ENCODE data around the gene SMIM32. TPM values are rescaled to one million over a fixed set of nuclear protein-coding genes. Genes with fewer than 3 reads are reported as not detected.

SMIM32 gene
- total RNA-seq, 1 donor from 2014 or later: not detected

GRCh38 chr5:136157514-136157913 is 35.4 kb downstream of the SMIM32 start:
- Mint-ChIP-seq H3K9me3 (peaks cover 3% of the 10 kb centered on the region), H3K27ac (ENCODE audit: unreplicated experiment) (no peak overlapping the region), H3K4me1 (no peaks in the 10 kb centered on the region), H3K4me3 (no peak overlapping the region), H3K36me3 (ENCODE audit: low read depth) (peaks cover 31% of the 10 kb centered on the region), H3K27me3 (ENCODE audit: low read depth) (no peaks in the 10 kb centered on the region)
- DNase-seq (ENCODE audit: low read depth, low spot score): no peak
- no peak for TF ChIP-seq CTCF (conservative IDR thresholded peaks at IDR 0.05)

- DNase-seq (ENCODE audit: low read depth, low spot score): no peak
- H3K36me3 Mint-ChIP-seq (ENCODE audit: low read depth): peaks cover 31% of the 10 kb centered on the region
- peaks cover 3% of the 10 kb centered on the region for H3K9me3 Mint-ChIP-seq
- TF ChIP-seq CTCF (conservative IDR thresholded peaks at IDR 0.05): no peak
- H3K4me1 Mint-ChIP-seq: no peaks in the 10 kb centered on the region
- H3K27ac Mint-ChIP-seq (ENCODE audit: unreplicated experiment): no peak overlapping the region
- no peaks in the 10 kb centered on the region for H3K27me3 Mint-ChIP-seq (ENCODE audit: low read depth)
- no peak overlapping the region for H3K4me3 Mint-ChIP-seq
Measured at GRCh38 chr5:136155761-136156160, 37.2 kb downstream of the SMIM32 start.

- Mint-ChIP-seq H3K27me3 (ENCODE audit: low read depth) (no peaks in the 10 kb centered on the region), H3K4me3 (no peak overlapping the region), H3K4me1 (peaks cover under 1% of the 10 kb centered on the region), H3K9me3 (peaks cover 3% of the 10 kb centered on the region), H3K27ac (ENCODE audit: unreplicated experiment) (no peak overlapping the region), H3K36me3 (ENCODE audit: low read depth) (peaks cover 31% of the 10 kb centered on the region)
- DNase-seq (ENCODE audit: low read depth, low spot score): no peak
- no peak for TF ChIP-seq CTCF (conservative IDR thresholded peaks at IDR 0.05)
Measured at GRCh38 chr5:136155078-136155477, 37.9 kb downstream of the SMIM32 start.

DNA sequence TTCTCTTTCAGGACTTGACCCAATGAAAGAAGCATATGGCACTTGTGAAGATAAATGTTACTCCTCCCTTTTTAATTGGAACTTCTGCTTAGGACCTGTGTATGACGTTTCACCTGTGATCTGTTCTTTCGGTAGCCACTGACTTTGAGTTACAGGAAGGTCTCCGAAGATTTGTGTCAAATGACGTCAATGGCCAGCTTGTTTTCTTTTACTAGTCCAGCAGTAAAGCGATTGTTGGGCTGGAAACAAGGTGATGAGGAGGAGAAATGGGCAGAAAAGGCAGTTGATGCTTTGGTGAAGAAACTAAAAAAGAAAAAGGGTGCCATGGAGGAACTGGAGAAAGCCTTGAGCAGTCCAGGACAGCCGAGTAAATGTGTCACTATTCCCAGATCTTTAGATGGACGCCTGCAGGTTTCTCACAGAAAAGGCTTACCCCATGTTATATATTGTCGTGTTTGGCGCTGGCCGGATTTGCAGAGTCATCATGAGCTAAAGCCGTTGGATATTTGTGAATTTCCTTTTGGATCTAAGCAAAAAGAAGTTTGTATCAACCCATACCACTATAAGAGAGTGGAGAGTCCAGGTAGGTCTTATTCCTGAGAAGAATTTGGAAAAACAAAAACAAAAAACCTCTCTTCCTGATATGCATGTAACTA is 39.3 kb downstream of the SMIM32 start:
- DNase-seq (ENCODE audit: low read depth, low spot score): no peak
- H3K4me3 Mint-ChIP-seq: no peak overlapping the region
- TF ChIP-seq CTCF (conservative IDR thresholded peaks at IDR 0.05): no peak
- peaks cover 29% of the 10 kb centered on the region for H3K36me3 Mint-ChIP-seq (ENCODE audit: low read depth)
- H3K27ac Mint-ChIP-seq (ENCODE audit: unreplicated experiment): no peak overlapping the region
- peaks cover 3% of the 10 kb centered on the region for H3K9me3 Mint-ChIP-seq
- H3K4me1 Mint-ChIP-seq: peaks cover 12% of the 10 kb centered on the region
- no peaks in the 10 kb centered on the region for H3K27me3 Mint-ChIP-seq (ENCODE audit: low read depth)

GRCh38 chr5:136149891-136150290 is 43.1 kb downstream of the SMIM32 start:
- TF ChIP-seq CTCF (conservative IDR thresholded peaks at IDR 0.05): no peak
- H3K27me3 Mint-ChIP-seq (ENCODE audit: low read depth): no peaks in the 10 kb centered on the region
- DNase-seq (ENCODE audit: low read depth, low spot score): no peak
- H3K4me3 Mint-ChIP-seq: no peak overlapping the region
- peaks cover 11% of the 10 kb centered on the region for H3K36me3 Mint-ChIP-seq (ENCODE audit: low read depth)
- peaks cover 12% of the 10 kb centered on the region for H3K4me1 Mint-ChIP-seq
- no peak overlapping the region for H3K27ac Mint-ChIP-seq (ENCODE audit: unreplicated experiment)
- no peaks in the 10 kb centered on the region for H3K9me3 Mint-ChIP-seq
